ENCODE results near the gene SLC4A1.

SLC4A1 gene

GRCh38 chr17:44219616-44220212 lies 48.2 kb downstream of the SLC4A1 start, which contains the start of gene UBTF:
Gene UBTF, minus strand, starts transcription at chr17:44219675. Its CDS starts 1,446 bp downstream, at chr17:44218229.
- peak; percentile 88 for DNase-seq

GRCh38 chr17:44219108-44219615 lies 48.8 kb downstream of the SLC4A1 start:
- peak; percentile 80 for DNase-seq

- DNase-seq, result peak; percentile 93
Measured at GRCh38 chr17:44218344-44219107, 49.4 kb downstream of the SLC4A1 start.

- peak; percentile 18 for DNase-seq
Measured at GRCh38 chr17:44217738-44218343, 50.1 kb downstream of the SLC4A1 start.

GRCh38 chr17:44216694-44217093 lies 51.2 kb downstream of the SLC4A1 start:
- no peak for DNase-seq

- peak; percentile 21 for DNase-seq
Measured at GRCh38 chr17:44216173-44216572, 51.8 kb downstream of the SLC4A1 start.

- DNase-seq, result no peak
Measured at GRCh38 chr17:44214896-44215295, 53.0 kb downstream of the SLC4A1 start.

GRCh38 chr17:44214230-44214494 lies 53.8 kb downstream of the SLC4A1 start:
- no peak for DNase-seq

- peak; percentile 21 for DNase-seq
Measured at GRCh38 chr17:44213403-44214229, 54.3 kb downstream of the SLC4A1 start.

- DNase-seq, result peak; percentile 34
Measured at GRCh38 chr17:44212507-44213402, 55.2 kb downstream of the SLC4A1 start.

- peak; percentile 18 for DNase-seq
Measured at GRCh38 chr17:44211281-44212265, 56.4 kb downstream of the SLC4A1 start.

- DNase-seq, result peak; percentile 92
Measured at GRCh38 chr17:44210342-44211192, 57.4 kb downstream of the SLC4A1 start.

GRCh38 chr17:44209786-44210341 lies 58.1 kb downstream of the SLC4A1 start:
- peak; percentile 18 for DNase-seq

- DNase-seq, result no peak
Measured at GRCh38 chr17:44207743-44208142, 60.2 kb downstream of the SLC4A1 start.

GRCh38 chr17:44207319-44207718 lies 60.6 kb downstream of the SLC4A1 start:
- peak; percentile 20 for DNase-seq

GRCh38 chr17:44206825-44207155 lies 61.1 kb downstream of the SLC4A1 start:
- DNase-seq, result peak; percentile 20

- no peak for DNase-seq
Measured at GRCh38 chr17:44205962-44206824, 61.7 kb downstream of the SLC4A1 start.

- DNase-seq, result peak; percentile 18
Measured at GRCh38 chr17:44204441-44204882, 63.5 kb downstream of the SLC4A1 start.
